Kasumi-1 (cell line): Measurements from ENCODE around the gene PPM1D.
A peak's percentile ranks its signal among the peaks of the same experiment; 100 is the strongest.
"Not testable (repeated sequence)": the region's sequence is repeated elsewhere in the genome, so short reads cannot be mapped to it uniquely, and the experiment has no call there.

ENCODE experiments used
- DNase-seq, 2 experiments: peaks; one replicate each; lab custom pipeline; 2025; lab: John Stamatoyannopoulos, UW

The PPM1D gene

GRCh38 chr17:60599620-60600489 lies at the start of gene PPM1D:
Gene PPM1D (plus strand): TSS chr17:60600193. CDS start chr17:60600415, 222 bp downstream.
- DNase-seq = peak; percentile 100

DNA sequence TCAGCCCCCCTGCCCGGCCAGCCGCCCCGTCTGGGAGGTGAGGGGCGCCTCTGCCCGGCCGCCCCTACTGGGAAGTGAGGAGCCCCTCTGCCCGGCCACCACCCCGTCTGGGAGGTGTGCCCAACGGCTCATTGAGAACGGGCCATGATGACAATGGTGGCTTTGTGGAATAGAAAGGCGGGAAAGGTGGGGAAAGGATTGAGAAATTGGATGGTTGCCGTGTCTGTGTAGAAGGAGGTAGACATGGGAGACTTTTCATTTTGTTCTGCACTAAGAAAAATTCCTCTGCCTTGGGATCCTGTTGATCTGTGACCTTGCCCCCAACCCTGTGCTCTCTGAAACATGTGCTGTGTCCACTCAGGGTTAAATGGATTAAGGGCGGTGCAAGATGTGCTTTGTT lies 47.7 kb upstream of the PPM1D start:
- not testable (repeated sequence) for DNase-seq

DNA sequence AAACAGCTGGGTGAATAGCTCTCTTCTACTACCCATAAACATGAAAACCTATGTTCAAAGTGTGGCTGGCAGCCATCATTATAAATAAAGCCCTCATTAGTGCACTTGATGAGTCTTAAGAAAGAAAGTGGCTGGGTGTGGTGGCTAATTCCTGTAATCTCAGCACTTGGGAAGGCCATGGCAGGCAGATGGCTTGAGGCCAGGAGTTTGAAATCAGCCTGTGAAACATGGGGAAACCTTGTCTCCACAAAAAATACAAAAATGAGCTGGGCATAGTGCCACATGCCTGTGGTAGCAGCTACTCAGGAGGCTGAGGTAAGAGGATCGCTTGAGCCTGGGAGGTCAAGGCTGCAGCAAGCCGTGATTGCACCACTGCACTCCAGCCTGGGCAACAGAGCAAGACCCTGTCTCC lies 45.6 kb upstream of the PPM1D start:
- no peak for DNase-seq

DNA sequence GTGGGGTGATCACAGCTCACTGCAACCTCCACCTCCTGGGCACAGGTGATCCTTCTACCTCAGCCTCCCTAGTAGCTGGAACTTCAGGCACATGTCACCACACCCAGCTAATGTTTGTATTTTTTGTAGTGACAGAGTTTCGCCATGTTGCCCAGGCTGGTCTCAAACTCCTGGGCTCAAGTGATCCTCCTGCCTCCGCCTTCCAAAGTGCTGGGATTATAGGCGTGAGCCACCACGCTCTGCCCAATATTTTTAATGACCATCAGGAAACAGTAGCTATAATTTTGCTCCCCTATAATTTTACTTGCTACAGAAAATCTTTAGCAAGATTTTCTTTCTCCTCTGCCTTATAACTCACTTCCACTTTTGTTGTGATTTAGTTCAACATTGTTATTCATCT lies 44.2 kb upstream of the PPM1D start:
- DNase-seq = no peak

GRCh38 chr17:60557805-60558204 lies 42.2 kb upstream of the PPM1D start:
- DNase-seq = no peak

- DNase-seq = no peak
Observed at GRCh38 chr17:60559659-60559994, 40.4 kb upstream of the PPM1D start.

DNA sequence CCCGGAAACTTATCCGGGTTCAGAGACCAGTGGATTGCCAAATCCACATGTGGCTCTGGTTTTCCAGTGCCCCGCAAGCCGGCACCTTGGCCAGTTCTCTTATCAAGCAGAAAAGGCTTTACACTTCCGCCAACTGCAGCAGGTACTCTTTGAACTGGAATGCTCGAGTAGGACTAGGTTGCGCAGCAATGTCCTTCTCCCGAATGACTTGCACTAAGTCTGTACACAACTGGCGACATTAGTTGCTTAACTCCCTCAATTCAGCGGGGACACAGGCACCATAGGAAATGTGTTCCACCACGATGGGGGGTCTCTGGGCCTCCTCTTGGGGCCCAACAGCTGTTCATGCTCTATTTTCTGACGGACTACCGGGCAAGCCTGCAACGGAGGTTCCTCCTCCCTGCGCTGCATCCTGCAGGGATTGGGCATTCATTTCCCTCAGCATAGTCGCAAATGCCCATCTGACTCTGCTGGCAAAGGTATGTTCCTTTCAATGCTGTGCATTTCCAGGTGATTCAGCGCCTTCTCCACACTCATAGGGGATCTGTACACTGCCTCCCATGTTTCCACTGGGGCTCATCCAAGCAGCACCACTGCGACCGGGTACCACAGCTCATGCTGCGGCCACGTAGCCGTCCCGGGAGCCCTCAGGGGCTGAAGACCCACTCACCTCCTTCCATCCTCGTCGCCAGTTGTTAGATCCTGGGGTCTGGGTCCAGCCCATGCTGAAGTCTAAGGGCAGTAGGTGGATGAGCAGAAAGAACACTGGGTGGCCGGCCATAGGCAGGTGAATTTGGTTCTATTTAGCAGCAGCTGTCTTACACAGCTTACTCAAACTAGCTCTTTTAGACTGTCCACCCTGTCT lies 39.8 kb upstream of the PPM1D start:
- no peak for DNase-seq

DNA sequence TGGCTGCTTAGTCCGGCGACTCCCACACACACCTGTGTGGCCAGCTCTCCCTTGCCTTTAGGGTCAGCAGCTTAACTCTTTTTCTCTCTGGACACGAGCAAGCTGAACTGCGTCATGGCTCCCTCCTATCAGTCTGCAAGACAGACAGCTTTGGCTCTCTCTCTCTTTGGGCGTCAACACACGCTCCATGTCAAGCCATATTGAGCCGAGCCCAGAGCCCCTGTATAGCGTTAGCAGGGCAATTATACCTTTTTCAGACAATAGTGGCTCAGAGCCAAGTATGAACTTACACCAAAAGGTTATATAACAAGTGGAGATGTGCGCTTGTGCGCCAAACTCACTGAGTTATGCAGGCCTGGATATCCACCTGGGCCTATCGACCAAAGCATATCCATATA lies 39.1 kb upstream of the PPM1D start:
- DNase-seq = no peak

- DNase-seq = no peak
Observed at GRCh38 chr17:60562421-60562820, 37.6 kb upstream of the PPM1D start.

- no peak for DNase-seq
Observed at GRCh38 chr17:60563743-60564142, 36.2 kb upstream of the PPM1D start.

DNA sequence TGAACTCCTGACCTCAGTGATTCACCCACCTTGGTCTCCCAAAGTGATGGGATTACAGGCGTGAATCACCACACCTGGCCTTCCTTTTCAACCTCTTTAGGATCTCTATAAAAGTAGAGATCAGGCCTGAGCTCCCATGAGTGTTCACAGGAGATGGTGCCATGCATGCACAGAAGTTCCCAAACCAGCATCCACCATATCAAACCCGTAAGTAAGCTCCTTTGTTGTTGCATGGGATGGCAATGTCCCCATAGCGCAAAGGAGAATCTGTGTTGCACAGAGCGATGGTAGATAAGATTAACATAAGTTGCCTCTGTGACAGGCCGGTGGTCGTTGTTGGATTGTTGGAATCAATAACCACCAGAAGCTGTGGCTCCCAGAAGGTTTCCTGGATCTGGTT lies 34.8 kb upstream of the PPM1D start:
- DNase-seq = no peak

DNA sequence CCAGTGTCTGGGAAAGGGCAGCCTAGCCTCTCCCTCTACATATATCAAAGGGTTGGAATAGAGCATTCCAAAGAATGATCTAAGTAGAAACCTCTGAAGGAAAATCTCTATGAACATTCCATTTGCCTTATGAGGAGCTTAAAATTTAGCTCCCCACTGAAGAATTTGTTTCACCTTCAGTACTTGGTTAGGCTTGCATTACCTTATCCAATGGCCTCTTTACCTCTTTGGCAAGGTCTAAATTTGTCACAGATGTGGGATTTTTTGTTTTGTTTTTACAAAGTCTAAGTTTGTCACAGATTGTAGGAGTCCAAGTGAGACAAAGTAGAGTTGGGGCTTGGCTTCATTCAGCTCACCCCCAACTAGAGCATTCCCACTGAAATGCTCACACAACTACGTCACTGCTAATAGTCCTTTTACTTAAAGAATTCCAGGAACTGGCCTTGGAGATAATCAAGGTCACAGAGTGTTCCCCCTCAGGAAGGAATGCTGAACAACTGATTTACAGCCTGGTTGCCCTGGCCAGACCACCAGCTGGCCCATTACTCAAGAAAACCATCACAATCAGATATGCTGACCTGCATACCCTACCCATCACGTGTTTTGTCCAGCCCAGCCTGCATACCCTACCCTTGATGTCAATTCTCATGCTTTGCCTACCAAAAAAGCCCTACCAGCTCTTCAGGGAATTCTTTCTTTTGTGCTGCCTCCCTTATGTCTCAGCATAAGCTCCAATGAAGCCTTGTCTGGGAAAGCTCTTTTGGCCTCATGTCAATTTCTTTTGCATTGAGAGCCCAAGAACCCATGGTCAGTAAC lies 26.5 kb upstream of the PPM1D start:
- DNase-seq = no peak

- DNase-seq = peak; percentile 75 to 87
Observed at GRCh38 chr17:60577147-60577915, 22.7 kb upstream of the PPM1D start.

DNA sequence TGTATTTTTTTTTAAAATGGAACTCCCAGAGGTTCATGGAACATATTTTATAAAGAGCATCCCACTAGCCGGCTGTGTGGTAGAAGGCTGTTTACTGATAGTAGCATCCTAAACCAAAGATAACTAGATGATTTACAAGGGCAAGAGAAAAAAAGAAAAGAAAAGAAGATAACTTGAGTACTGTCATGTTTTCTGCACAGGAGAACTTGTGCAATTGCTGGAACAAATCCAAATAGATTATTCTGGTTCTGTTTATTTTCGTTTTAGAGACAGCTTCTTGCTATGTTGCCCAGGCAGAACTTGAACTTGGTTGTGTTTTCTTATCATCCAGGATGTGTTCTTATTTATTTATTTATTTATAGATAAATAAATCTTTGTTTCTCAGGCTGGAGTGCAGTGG lies 20.9 kb upstream of the PPM1D start:
- DNase-seq = no peak

DNA sequence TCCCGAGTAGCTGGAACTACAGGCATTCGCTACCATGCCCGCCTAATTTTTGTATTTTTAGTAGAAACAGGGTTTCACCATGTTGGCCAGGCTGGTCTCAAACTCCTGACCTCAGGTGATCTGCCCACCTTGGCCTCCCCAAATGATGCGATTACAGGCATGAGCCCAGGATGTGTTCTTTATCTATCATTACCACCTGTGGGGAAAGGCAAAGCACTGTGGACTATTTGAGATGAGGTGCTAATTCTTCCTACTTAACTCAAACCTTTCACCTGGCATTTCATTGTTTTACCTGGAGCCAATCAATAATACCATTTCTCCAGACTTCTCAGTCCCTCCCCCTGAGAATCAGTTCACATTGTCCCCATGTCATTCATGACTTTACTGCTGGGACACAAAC lies 20.4 kb upstream of the PPM1D start:
- DNase-seq = no peak

DNA sequence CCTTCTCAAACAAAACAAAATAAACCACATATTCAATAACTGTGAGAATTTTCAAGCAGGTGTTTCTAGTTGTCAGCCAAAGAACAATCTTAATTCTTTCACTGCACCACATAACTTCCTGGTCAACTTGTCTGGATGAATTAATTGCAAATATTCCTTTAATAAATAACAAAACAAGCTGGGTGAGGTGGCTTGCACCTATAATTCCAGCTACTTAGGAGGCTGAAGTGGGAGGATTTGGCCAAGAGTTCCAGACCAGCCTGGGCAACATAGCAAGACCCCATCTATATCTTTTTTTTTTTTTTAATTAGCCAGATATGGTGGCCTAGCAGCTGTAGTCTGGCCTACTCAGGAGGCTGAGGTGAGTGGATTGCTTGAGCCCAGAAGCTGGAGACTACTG lies 17.0 kb upstream of the PPM1D start:
- DNase-seq = no peak

DNA sequence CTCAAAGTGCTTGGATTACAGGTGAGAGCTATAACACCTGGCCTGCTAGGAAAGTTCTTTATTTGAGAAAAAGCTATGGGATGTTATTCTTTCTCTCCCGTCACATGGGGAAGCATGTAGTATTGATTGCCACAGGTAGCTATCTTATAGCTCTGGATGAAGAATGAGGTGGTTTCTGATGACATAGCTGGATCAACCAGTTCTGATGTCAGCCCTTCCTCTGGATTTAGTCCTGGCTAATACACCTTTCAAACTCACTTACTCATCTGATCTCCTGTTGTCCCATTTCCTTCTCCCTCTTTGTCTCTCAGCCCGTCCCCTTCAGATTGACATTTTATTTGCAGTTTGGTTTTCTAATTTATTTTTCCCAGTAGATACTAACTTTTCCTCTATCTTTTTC lies 14.1 kb upstream of the PPM1D start:
- no peak for DNase-seq

GRCh38 chr17:60586288-60586974 lies 13.6 kb upstream of the PPM1D start:
- peak in 1 of 2 experiments; percentile 32 for DNase-seq

GRCh38 chr17:60590070-60590469 lies 9.9 kb upstream of the PPM1D start:
- DNase-seq = no peak

- no peak for DNase-seq
Observed at GRCh38 chr17:60592750-60593149, 7.2 kb upstream of the PPM1D start.
